Left ventricle myocardium inferior (tissue), 1 donor: Measurements from ENCODE around the gene ADCY2. TPM values are rescaled to one million over a fixed set of nuclear protein-coding genes. Genes with fewer than 3 reads are reported as not detected.

Experiments
- DNase-seq: peaks from one replicate; pipeline ENCODE4 v3.0.0-alpha.2; 2020
- H3K27ac ChIP-seq: fragments of 200-600 bp; replicated peaks from 2 replicates; pipeline ENCODE4 v1.8.0; 2021
- H3K27me3 ChIP-seq: fragments of 200-600 bp; 2 replicates; pipeline ENCODE4 v1.8.0; 2021; ENCODE audit warnings: low read depth
- H3K36me3 ChIP-seq: fragments of 200-600 bp; 2 replicates; pipeline ENCODE4 v1.8.0; 2021
- H3K4me1 ChIP-seq: fragments of 200-600 bp; 2 replicates; pipeline ENCODE4 v1.8.0; 2021
- H3K4me3 ChIP-seq: fragments of 200-600 bp; 2 replicates; pipeline ENCODE4 v1.8.0; 2021; ENCODE audit warnings: mild to moderate bottlenecking, moderate library complexity
- H3K9me3 ChIP-seq: fragments of 200-600 bp; replicated peaks from 2 replicates; pipeline ENCODE4 v1.8.0; 2021
- intact Hi-C: fragments of 100-400 bp; cut with micrococcal nuclease; formaldehyde crosslinking; loops from one replicate; pipeline ENCODE4 v1.11.0; 2022
- total RNA-seq: library from RNA; stranded (reverse); fragmentation: NEBNext Ultra II Directional; extraction: Animal tissue kit (Norgen Biotek cat#: 25700); gene quantifications from one replicate; pipeline ENCODE4 v1.2.1, GENCODE V29; 2021
- TF ChIP-seq, protein P1 (sequence below): fragments of 200-600 bp; IDR thresholded peaks from 2 replicates; pipeline ENCODE4 v1.8.0; 2021; ENCODE audit warnings: antibody characterized with exemption, mild to moderate bottlenecking, borderline replicate concordance
- donor health status: DM: no; HTN: yes; CAD: no; lungs with severe emphysema.

The ADCY2 gene
- total RNA-seq, 1 donor from 2014 or later: 0.30 TPM

DNA sequence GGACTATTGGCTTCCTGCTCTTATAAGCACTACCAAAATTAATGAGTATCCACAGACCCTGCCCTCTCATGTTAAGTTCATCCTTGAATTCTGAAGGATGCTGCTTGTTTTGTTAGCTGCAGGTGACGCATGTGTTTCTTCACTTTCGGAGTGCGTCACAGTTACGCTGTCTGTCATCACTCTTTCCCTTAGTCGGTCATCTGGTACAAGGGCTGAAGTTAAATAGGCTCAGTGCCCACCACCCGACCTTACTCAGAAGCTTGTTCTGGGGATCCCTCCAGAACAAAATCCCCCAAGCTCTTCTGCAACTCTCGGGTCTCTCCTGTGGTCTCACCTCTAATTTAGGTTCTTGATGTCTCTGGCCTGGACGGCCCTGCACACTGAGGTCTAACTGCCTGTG, 51.0 kb downstream of the ADCY2 start:
- peaks cover 11% of the 10 kb centered on the region for H3K9me3 ChIP-seq
- no peak overlapping the region for H3K4me3 ChIP-seq
- H3K36me3 ChIP-seq: no peaks in the 10 kb centered on the region
- intact Hi-C loops: no loop called here
- no peaks in the 10 kb centered on the region for H3K4me1 ChIP-seq
- no peak for DNase-seq
- peaks cover 6% of the 10 kb centered on the region for H3K27me3 ChIP-seq
- H3K27ac ChIP-seq: no peak overlapping the region
- TF ChIP-seq, protein P1, sequence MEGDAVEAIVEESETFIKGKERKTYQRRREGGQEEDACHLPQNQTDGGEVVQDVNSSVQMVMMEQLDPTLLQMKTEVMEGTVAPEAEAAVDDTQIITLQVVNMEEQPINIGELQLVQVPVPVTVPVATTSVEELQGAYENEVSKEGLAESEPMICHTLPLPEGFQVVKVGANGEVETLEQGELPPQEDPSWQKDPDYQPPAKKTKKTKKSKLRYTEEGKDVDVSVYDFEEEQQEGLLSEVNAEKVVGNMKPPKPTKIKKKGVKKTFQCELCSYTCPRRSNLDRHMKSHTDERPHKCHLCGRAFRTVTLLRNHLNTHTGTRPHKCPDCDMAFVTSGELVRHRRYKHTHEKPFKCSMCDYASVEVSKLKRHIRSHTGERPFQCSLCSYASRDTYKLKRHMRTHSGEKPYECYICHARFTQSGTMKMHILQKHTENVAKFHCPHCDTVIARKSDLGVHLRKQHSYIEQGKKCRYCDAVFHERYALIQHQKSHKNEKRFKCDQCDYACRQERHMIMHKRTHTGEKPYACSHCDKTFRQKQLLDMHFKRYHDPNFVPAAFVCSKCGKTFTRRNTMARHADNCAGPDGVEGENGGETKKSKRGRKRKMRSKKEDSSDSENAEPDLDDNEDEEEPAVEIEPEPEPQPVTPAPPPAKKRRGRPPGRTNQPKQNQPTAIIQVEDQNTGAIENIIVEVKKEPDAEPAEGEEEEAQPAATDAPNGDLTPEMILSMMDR: no peak

DNA sequence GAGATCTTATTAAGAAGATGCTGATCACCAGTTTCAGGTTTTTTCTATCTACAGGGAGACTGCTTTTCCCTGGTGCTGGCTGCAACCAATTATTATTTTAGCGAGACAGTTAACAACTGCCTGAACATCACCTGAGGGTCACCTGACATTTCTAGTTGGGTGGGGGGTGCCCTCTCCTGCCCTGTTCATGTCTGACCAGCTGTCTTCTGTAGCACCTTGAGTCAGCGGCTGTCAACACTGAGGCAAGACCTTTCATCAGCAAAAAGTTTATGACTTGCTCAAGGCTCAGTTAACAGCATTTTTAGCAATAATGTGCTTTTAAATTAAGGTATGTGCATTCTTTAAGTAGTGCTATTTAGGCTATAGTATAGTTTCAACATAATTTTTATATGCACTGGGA, 58.0 kb downstream of the ADCY2 start:
- no peak overlapping the region for H3K4me3 ChIP-seq
- no peak for DNase-seq
- no peaks in the 10 kb centered on the region for H3K36me3 ChIP-seq
- intact Hi-C loops: no loop called here
- no peaks in the 10 kb centered on the region for H3K27me3 ChIP-seq
- TF ChIP-seq, protein P1: no peak
- no peaks in the 10 kb centered on the region for H3K4me1 ChIP-seq
- peaks cover 11% of the 10 kb centered on the region for H3K9me3 ChIP-seq
- H3K27ac ChIP-seq: no peak overlapping the region

DNA sequence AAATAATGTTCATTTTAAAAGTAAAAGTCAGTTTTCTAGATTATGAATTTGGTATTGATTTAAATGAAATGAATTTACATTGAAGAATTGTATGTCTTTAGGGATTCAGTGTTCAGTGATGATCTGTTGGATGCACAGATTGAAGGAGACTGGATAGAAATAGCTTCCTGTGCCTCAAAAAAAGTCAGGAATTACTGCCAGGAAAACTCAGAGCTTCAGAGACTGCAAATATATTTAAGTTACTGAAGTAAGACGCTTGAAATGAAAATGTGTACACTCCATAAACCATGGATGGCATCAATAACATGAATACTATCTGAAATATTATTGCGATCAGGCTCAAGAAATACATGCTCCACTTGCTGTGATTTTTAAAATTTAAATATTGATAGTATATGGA, 60.3 kb downstream of the ADCY2 start:
- intact Hi-C loops: no loop called here
- DNase-seq: no peak
- Histone ChIP-seq H3K4me3 (no peak overlapping the region), H3K27ac (no peak overlapping the region), H3K36me3 (no peaks in the 10 kb centered on the region), H3K4me1 (no peaks in the 10 kb centered on the region), H3K27me3 (no peaks in the 10 kb centered on the region), H3K9me3 (peaks cover 2% of the 10 kb centered on the region)
- TF ChIP-seq, protein P1: no peak

DNA sequence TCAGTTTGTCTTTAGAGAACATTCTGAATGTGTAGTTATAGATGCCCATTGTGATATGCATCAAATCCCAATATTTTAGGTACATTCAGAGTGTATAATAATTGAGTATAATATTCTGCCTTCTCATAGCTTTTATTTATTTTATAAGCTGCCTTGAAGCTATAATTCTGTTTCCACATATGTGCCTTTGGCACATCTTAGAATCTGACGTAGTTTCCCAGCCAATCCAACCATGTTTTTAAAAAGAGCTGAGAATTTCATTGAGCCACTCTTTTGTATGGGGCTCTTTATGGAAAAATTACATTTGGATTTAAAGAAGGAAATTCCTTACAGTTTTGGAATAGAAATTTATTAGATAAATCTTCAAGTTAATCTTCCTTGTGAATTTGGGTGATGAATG, 65.4 kb downstream of the ADCY2 start:
- TF ChIP-seq, protein P1: no peak

DNA sequence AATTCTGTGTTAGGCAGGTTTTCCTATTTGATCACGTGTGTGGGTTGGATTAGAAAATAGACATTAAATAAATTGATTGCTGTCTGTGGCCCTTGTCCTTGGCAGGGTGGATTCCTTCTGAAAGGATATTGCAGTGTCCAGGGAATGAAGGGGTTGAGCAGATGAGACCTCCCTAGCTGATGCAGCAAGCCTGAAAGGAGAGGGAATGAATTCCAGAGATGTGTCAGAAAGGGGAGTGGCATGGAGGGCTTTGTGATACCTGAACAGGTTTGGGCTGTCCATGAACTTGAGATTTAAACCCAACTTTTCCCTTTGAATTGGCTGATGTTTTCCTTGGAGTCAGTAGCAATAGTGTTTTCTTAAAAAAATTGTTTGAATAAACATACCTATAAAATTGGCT, 66.8 kb downstream of the ADCY2 start:
- no peaks in the 10 kb centered on the region for H3K36me3 ChIP-seq
- intact Hi-C loops: no loop called here

More for the DNA sequence above, 65.4 kb downstream of the ADCY2 start:
- intact Hi-C loops: no loop called here
- Histone ChIP-seq H3K27ac (no peak overlapping the region), H3K36me3 (no peaks in the 10 kb centered on the region), H3K4me1 (no peaks in the 10 kb centered on the region), H3K9me3 (no peaks in the 10 kb centered on the region), H3K4me3 (no peak overlapping the region), H3K27me3 (peaks cover 3% of the 10 kb centered on the region)
- no peak for DNase-seq

More for the DNA sequence above, 66.8 kb downstream of the ADCY2 start:
- Histone ChIP-seq H3K9me3 (no peaks in the 10 kb centered on the region), H3K27me3 (peaks cover 8% of the 10 kb centered on the region), H3K4me3 (no peak overlapping the region), H3K4me1 (no peaks in the 10 kb centered on the region), H3K27ac (no peak overlapping the region)
- TF ChIP-seq, protein P1: no peak
- DNase-seq: no peak
